Spinal cord (tissue), 10 donors: ENCODE measurements around the gene PCGF3. TPM values are rescaled to one million over a fixed set of nuclear protein-coding genes. Genes with fewer than 3 reads are reported as not detected.
A peak's percentile ranks its signal among the peaks of the same experiment; 100 is the strongest.
"Not testable (repeated sequence)": the region's sequence is repeated elsewhere in the genome, so short reads cannot be mapped to it uniquely, and the experiment has no call there.

Experiments used
- DNase-seq, 6 donors: peaks; one replicate each; pipeline versions ENCODE4 v3.0.0 to v3.0.0-alpha.2; 2013 to 2015; ENCODE audit warnings: low spot score in 6 of 6, low read depth in 4 of 6
- H3K27ac ChIP-seq: one replicate; pipeline ENCODE4 v1.5.1; 2013; ENCODE audit warnings: low read depth, low read length, control low read depth
- H3K27me3 ChIP-seq: one replicate; pipeline ENCODE4 v1.6.1; 2013; ENCODE audit warnings: low read length; ENCODE audit not compliant: control insufficient read depth, insufficient read depth
- H3K36me3 ChIP-seq: one replicate; pipeline ENCODE4 v1.6.1; 2013; ENCODE audit warnings: low read length; ENCODE audit not compliant: control insufficient read depth, insufficient read depth
- H3K4me1 ChIP-seq: one replicate; pipeline ENCODE4 v1.6.1; 2013; ENCODE audit warnings: low read length; ENCODE audit not compliant: control insufficient read depth, insufficient read depth
- H3K4me3 ChIP-seq: one replicate; pipeline ENCODE4 v1.5.1; 2013; ENCODE audit warnings: low read depth, low read length, control low read depth
- H3K9me3 ChIP-seq: one replicate; pipeline ENCODE4 v1.6.1; 2013; ENCODE audit warnings: low read length; ENCODE audit not compliant: control insufficient read depth, insufficient read depth
- WGBS: methylation state at CpG from one replicate; pipeline ENCODE4 v1.1.5; 2013; ENCODE audit warnings: missing lambda C conversion rate; ENCODE audit not compliant: insufficient coverage; 5-methylcytosine and 5-hydroxymethylcytosine counted together
- polyA plus RNA-seq, 2 donors: library from polyadenylated mRNA; unstranded; fragments of 120-200 nt; gene quantifications; one replicate each; pipeline ENCODE4 v1.2.1, GENCODE V29; 2013; ENCODE audit not compliant: insufficient read length in 2 of 2
- total RNA-seq, 2 donors: library from RNA; depleted of rRNA in 1 of 2; stranded (reverse); fragments of 120-200 nt in 1 of 2; fragments of >200 nt in 1 of 2; gene quantifications; one replicate each; pipeline versions ENCODE4 v1.2.3 to v1.2.4, GENCODE V29; 2013 to 2014
- donor health status: healthy.

Gene PCGF3
- total and polyA plus RNA-seq, 4 donors = 40.4 to 80.2 (median 61.8) TPM

- not testable (repeated sequence) for H3K4me1 ChIP-seq, H3K9me3 ChIP-seq, H3K27ac ChIP-seq, H3K27me3 ChIP-seq, DNase-seq, H3K4me3 ChIP-seq
- no CpG with 5 or more reads among the region's 4 CpGs for WGBS
- peaks cover 13% of the 10 kb centered on the region for H3K36me3 ChIP-seq
Measured at GRCh38 chr4:806979-807378, 101.3 kb downstream of the PCGF3 start.

DNA sequence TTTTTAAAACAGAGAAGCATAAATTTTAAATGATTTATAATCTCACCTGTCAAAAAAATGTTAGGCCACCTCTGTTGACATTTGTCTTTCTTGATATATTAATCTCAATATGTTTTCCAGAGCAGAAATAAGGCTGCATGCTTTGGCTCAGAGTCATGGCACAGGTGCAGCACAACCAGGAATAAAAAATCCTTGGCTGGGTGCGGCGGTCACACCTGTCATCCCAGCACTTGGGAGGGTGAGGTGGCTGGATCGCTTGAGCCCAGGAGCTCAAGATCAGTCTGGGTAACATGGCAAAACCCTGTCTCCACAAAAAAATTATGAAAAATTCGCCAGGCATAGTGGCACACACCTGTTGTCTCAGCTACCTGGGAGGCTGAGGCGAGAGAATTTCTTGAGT lies 102.2 kb downstream of the PCGF3 start:
- Histone ChIP-seq H3K27me3 (no peaks in the 10 kb centered on the region), H3K27ac (no peak overlapping the region), H3K9me3 (no peaks in the 10 kb centered on the region), H3K36me3 (peaks cover 13% of the 10 kb centered on the region), H3K4me1 (no peaks in the 10 kb centered on the region), H3K4me3 (no peak overlapping the region)
- no peak for DNase-seq
- 94% methylated on average over 3 of the region's 5 CpGs for WGBS

GRCh38 chr4:808860-809570 lies 103.4 kb downstream of the PCGF3 start:
- Histone ChIP-seq H3K36me3 (peaks cover 5% of the 10 kb centered on the region), H3K27ac (no peak overlapping the region), H3K4me1 (no peaks in the 10 kb centered on the region), H3K4me3 (no peak overlapping the region), H3K9me3 (no peaks in the 10 kb centered on the region), H3K27me3 (no peaks in the 10 kb centered on the region)
- WGBS = 87% methylated on average over 30 of the region's 30 CpGs
- peak in 1 of 6 donors; percentile 73 for DNase-seq

DNA sequence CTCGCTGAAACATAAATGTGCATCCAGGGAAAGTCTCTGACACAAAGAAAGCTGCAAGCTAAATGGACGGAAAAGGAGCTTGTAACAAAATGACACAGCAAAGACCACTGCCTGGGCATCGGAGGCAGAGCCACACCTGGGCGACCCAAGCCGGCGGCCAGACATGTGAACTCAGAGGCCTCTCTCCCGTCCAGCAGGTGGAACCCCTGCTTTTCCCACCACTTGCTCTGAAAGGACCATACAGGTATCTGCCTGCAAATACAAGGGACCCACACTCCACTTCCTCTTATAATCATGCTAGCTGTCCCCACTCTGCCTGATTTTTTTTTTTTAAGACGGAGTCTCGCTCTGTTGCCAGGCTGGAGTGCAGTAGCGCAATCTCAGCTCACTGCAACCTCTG lies 108.3 kb downstream of the PCGF3 start:
- Histone ChIP-seq H3K27ac (no peak overlapping the region), H3K4me3 (no peak overlapping the region), H3K36me3 (peaks cover 14% of the 10 kb centered on the region), H3K27me3 (peaks cover 5% of the 10 kb centered on the region), H3K4me1 (no peaks in the 10 kb centered on the region), H3K9me3 (no peaks in the 10 kb centered on the region)
- no peak for DNase-seq
- 71% methylated on average over 5 of the region's 10 CpGs for WGBS

DNA sequence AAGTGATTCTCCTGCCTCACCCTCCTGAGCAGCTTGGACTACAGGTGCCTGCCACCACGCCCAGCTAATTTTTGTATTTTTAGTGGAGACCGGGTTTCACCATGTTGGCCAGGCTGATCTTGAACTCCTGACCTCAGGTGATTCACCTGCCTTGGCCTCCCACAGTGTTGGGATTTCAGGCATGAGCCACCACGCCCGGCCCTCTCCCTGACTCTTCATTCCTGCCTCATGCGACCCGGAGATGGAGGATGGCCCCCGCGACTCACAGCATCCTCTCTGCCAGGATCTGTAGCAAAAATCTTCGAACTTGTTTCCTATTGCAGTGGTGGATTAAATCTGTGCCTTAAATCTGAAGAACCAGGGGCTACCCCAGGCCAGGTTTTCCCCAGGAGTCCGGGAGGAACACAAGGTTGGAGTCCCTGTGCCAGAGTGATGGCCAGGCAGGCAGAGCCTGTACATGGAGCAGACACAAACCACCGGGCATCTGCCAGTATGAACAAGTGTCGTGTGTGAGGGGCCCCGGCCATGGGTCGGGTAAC lies 108.7 kb downstream of the PCGF3 start:
- WGBS = 90% methylated on average over 12 of the region's 14 CpGs
- Histone ChIP-seq H3K27me3 (peaks cover 5% of the 10 kb centered on the region), H3K4me3 (no peak overlapping the region), H3K36me3 (peaks cover 14% of the 10 kb centered on the region), H3K4me1 (no peaks in the 10 kb centered on the region), H3K9me3 (no peaks in the 10 kb centered on the region), H3K27ac (no peak overlapping the region)
- DNase-seq = no peak

- Histone ChIP-seq H3K9me3 (no peaks in the 10 kb centered on the region), H3K27me3 (peaks cover 5% of the 10 kb centered on the region), H3K4me1 (no peaks in the 10 kb centered on the region), H3K4me3 (no peak overlapping the region), H3K36me3 (peaks cover 22% of the 10 kb centered on the region), H3K27ac (no peak overlapping the region)
- 10% methylated on average over 9 of the region's 11 CpGs for WGBS
- DNase-seq = peak in 1 of 6 donors; percentile 40
Measured at GRCh38 chr4:815464-816146, 110.0 kb downstream of the PCGF3 start.

- WGBS = 81% methylated on average over 42 of the region's 42 CpGs
- Histone ChIP-seq H3K9me3 (no peaks in the 10 kb centered on the region), H3K27ac (no peak overlapping the region), H3K4me1 (peaks cover 19% of the 10 kb centered on the region), H3K36me3 (peaks cover 45% of the 10 kb centered on the region), H3K27me3 (peaks cover 6% of the 10 kb centered on the region), H3K4me3 (no peak overlapping the region)
- DNase-seq = no peak
Measured at GRCh38 chr4:818106-818921, 112.7 kb downstream of the PCGF3 start.

DNA sequence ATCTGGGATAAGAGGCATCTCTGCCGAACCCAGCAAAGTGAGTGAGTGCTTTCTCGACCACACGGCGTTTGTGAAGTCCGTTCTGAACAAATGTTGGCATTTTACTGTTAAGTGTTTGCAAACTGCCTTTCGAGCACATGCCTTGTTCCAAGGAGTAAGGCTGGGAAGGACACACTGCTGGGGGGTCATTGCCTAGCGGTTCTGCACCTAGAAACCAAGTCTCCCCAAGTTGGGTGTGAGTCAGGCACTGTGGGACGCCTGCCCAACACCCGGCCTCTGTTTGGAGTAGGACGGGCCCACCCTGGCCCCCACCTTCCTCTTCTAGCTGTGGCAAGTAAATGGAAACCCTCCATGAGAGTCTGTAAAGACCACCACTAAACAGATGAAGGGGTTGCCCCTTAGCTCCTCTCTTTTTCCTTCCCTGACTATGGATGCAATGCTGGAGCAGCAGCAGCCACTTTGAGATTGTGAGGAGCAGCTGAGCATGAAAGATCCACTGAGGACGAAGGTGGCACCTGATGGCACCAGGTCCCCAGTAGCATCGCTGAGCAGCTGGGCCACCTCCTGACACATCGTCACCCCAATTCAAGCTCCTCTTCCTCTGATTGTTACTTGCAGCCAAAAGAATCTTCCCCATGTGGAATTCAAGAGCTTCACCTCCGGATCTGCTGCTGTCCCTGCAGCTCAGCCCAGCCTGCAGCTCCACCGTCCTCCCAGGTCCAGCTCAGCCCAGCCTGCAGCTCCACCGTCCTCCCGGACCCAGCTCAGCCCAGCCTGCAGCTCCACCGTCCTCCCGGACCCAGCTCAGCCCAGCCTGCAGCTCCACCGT lies 114.0 kb downstream of the PCGF3 start:
- H3K27ac ChIP-seq = no peak overlapping the region
- peaks cover 18% of the 10 kb centered on the region for H3K27me3 ChIP-seq

More for the DNA sequence above, 114.0 kb downstream of the PCGF3 start:
- no peak for DNase-seq
- no peak overlapping the region for H3K4me3 ChIP-seq
- H3K9me3 ChIP-seq = no peaks in the 10 kb centered on the region
- 83% methylated on average over 19 of the region's 20 CpGs for WGBS
- H3K36me3 ChIP-seq = peaks cover 52% of the 10 kb centered on the region
- H3K4me1 ChIP-seq = peaks cover 32% of the 10 kb centered on the region
